ENCODE data around the gene SRP9.
A peak's percentile ranks its signal among the peaks of the same experiment; 100 is the strongest.
"Not testable (repeated sequence)": the region's sequence is repeated elsewhere in the genome, so short reads cannot be mapped to it uniquely, and the experiment has no call there.

Gene SRP9

DNA sequence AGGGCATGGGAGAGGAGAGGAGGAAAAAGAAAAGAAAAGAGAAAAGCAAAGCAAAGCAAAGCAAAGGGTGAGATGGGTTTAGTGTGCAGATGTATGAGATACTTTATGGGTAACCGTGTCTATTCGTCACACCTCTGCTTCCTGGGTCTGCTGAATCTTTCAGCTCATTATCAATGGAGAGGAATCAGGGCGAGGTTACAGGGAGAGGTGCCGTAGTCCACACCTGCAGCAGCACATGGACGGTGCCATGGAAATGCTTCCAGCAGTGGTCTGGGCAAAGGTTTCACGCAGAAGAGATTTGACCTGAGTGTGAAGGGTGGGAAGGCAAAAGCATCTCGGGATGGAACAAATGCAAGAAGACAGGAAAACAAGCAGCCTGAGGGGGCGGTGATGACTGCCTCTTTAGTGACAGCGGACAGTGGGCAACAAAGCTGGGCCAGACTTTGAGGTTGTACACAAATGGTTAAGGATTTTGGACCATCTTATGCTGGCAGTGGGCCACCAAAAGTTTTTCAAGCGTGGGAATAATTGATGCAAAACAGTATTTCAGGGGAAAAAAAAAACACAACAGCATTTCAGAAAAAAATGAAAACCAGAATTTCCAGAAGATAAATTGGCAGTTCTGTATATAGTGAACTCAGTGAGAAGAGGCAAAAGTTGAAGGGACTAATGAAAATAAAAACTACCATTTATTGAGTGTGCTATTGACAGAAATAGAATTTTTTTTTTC lies 19.5 kb upstream of the SRP9 start:
- no peak for DNase-seq

DNA sequence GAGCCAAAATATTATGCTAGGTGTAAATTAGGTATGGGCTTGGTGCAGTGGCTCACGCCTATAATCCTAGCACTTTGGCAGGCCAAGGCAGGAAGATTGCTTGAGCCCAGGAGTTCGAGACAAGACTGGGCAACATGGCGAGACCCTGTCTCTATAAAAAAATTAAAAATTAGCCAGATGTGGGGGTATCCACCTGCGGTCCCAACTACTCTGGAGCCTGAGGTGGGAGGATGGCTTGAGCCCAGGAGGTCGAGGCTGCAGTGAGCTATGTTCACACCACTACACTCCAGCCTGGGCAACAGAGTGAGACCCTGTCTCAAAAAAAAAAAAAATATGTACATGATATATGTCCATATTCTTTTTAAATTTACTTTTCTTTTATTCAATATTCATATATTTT lies 17.7 kb upstream of the SRP9 start:
- not testable (repeated sequence) for DNase-seq

GRCh38 chr1:225760531-225760930 lies 17.1 kb upstream of the SRP9 start:
- DNase-seq = no peak

GRCh38 chr1:225761395-225761794 lies 16.2 kb upstream of the SRP9 start:
- DNase-seq = not testable (repeated sequence)

DNA sequence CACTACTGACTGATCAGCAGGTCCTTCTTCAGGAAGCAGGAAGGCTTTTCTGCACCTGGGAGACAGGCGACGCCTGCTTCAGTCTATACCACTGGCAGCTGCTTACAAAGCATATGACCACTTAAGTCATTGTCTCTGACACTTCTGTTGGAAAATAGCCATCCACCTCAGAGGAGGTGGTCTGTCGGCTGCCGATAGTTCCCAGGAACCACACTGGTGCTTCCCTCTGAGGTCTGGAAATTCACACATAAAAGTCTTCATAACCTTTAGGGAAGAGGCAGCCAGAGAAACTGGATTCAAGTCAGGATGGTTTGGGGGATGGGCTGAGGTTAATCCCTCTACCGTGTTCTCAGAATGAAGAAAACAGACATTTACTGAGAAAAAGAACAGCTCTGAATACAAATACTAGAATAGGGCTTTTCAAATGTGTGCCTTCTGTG lies 15.6 kb upstream of the SRP9 start:
- DNase-seq = no peak

DNA sequence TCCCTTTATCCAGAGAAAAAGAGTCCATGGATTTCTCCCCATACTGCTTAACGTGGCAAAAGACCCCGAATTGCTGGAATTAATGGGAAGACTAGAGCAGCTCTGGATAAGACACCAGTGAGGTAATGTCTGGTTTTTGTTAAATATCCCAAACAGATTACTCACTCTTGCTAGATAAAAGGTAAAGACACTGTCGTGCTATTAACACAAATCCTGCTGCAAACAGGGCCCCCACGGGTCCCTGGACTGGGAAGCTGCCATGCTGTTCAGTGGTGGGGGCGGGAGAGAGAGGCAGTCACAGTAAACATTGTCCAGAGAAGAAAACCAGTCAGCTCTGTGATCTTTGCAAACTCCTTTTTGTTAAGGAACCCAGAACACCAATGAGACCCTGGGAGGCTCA lies 15.2 kb upstream of the SRP9 start:
- peak; percentile 65 for DNase-seq

- peak; percentile 63 for DNase-seq
Measured at GRCh38 chr1:225763716-225764548, 13.7 kb upstream of the SRP9 start.

DNA sequence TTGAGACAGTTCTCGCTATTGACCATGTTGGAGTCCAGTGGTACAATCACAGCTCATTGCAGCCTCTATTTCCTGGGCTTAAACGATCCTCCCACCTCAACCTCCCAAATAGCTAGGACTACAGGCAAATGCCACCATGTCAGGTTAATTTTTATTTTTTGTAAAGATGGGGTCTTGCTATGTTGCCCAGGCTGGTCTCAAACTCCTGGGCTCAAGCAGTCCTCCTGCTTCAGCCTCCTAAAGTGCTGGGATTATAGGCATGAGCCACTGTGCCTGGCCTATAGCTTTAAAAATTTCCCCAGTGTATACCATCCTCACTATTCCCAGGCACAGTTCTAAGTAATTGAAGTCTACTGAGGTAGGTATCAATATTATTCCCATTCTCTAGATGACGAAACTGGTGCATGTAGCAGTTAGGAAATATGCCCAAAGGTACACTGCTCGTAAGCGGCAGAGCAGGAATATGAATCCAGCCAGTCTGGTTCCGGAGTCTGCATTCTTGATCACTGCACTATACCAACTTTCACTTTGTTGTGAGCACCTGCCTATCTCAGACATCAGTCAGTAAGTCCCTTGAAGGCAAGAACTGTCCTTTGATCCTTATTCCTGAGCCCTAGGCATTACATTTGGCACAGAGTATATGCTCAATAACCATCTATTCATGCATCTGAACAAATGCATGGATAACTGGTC lies 11.5 kb upstream of the SRP9 start:
- no peak for DNase-seq

DNA sequence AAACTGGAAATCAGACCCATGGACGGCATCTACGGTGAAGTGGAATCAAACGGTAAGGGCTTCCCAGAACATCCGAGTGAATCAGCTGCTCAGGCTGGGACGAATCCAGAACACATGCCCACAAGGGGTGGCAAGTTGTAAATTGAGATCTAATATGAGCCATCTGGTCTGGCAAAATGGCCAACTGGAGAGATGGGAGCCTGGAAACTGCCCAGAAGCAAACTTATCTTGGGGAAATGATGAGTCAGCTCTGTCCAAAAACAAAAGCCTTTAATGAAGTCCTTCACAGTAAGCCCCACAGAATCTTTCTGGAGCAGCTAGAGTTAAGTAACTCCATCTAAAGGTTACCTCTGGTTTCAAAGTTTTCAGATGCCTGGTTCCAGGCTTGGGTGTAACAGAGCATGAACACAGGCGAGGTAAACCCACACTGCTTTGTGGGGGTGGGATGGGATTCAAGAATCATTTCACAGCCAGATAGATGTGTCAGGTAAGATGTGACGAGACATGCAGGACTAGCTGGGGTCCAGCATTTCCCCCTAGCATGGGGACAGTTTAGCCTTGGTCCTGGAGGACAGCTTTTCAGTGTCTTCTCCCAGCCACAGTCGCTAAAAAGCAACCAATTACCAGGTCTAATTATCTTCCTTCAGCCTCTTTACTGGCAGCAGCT lies 10.5 kb upstream of the SRP9 start:
- DNase-seq = peak; percentile 54

GRCh38 chr1:225767634-225768540 lies 9.7 kb upstream of the SRP9 start:
- DNase-seq = peak; percentile 81

DNA sequence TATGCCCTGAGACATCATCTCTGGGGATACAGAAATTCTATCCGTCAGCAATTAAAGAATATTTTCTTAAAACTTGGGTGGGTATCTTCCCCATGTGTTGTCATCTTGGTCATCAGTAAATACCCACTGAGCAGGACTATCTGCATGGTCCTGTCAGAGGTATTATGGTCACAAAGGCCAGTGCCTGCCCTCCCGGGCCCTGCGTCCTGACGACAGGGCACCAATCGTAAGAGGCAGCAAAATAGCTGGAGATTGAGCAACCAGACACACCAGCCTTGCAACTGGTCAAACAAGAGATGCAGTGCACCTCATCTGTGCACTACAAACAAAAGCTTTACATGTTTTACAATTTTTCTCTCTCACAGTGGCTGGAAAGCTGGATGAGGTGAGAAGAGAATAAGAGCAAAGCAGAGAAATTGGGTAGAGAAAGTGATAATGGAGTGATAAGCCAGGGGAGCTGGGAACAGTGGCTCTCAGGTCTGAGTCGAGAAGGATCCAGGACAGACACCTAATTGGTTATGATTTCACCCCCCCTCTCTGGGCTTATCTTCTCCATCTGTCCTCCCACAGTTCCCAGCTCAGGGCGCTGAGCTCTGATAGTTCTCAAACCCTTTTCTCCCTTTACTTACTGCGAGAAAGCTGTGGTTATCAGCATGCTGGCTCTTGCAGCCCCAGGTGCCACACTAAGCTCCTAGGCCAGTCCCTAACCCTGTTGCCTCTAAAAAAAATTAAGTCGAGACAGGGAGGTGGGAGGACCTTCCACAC lies 8.8 kb upstream of the SRP9 start:
- DNase-seq = no peak

GRCh38 chr1:225769687-225770086 lies 7.9 kb upstream of the SRP9 start:
- no peak for DNase-seq

DNA sequence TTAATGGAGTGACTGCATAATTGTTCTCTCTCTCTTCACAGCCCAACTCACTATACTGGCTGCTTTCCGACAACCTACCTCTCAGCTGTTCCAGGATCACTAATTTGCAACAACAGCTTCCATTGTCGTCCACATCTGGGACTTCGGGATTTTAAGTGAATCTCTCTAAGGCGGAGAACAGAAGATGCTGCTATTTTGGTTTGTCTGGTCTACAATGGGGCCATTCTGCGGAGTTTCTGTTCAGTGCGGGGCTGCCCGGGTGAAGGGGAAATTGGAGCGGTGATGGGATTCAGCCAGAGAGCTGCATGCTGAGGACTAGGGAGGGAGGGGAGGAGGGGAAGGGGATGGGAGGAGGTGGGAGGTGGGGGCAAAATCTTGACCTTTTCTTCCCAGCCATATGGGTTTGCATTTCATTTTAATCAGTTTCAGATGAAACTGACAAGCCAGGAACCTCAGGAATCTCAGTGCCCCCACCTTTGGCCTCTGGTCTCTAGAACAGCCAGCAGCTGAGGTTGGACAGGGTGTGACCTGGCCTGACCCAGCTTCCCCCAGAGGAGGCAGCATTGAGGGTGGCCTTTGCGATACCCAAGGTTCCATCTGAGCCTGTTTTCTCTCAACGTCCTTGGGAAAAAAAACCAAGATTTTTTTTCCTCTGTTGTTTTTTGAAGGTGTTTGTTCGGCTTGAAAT lies 6.9 kb upstream of the SRP9 start:
- no peak for DNase-seq

- DNase-seq = no peak
Measured at GRCh38 chr1:225771661-225772322, 5.8 kb upstream of the SRP9 start.

DNA sequence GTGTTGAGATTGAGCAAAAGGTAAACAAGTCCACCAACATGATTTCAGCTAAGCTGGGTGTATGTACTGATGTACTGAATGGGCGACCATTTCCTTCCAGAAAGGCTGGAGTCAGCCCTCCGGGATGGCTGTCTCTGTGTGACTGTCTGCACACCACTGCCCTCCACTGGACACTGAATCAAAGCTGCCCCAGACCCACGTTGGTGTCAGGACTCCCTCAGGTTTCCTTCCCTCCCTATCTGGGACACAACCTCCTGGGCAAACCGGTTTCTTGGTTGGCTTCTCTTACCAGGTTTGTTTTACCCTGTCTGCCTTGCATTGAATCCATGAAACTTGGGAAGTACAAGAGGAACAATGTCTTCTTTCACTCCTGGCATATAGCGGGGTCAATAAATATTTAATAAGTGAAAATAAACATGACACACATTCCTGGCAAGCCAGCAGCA lies 5.3 kb upstream of the SRP9 start:
- peak; percentile 86 for DNase-seq

DNA sequence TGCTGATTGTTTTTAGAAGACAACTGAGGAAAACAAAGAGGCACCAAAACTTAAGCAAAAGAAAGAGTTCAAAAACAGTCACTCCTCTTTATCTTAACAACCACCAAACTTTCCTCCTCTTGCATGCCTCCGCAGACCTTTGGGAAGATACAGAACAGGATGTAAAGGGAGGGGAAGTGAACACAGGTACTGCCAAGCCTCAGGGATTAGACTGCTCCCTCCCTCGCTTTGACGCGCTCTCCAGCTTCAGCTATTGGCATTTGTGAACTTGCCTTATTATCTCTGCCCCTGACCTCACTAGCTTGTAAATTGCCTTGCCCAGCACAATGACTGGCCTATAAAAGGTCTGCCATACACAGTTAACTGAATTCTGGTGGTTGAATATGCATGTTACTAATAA lies 4.8 kb upstream of the SRP9 start:
- no peak for DNase-seq

GRCh38 chr1:225774281-225775147 lies 3.1 kb upstream of the SRP9 start:
- no peak for DNase-seq

DNA sequence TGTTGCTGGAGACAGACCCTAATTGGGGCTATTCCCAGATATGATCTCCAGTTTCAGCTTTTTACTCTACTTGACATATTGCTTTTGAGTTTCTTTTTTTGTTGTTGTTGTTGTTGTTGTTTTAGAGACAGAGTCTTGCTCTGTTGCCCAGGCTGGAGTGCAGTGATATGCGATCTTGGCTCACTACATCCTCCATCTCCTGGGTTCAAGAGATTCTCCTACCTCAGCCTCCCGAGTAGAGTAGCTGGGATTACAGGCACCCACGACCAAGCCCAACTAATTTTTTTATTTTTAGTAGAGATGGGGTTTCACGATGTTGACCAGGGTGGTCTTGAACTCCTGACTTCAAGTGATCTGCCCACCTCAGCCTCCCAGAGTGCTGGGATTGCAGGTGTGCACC lies 1.3 kb upstream of the SRP9 start:
- no peak for DNase-seq

GRCh38 chr1:225777058-225777582 lies 506 bp upstream of the SRP9 start:
- DNase-seq = no peak
